Globus pallidus (tissue), 1 donor: Measurements from ENCODE around the gene SNPH.

Experiments used
- DNase-seq: peaks from one replicate; pipeline ENCODE4 v3.0.0-alpha.2; 2015; ENCODE audit warnings: low spot score

Gene SNPH

GRCh38 chr20:1324598-1325172 is 58.6 kb downstream of the SNPH start:
- DNase-seq: no peak

- peak; percentile 95 for DNase-seq
Observed at GRCh38 chr20:1325173-1326030, 59.3 kb downstream of the SNPH start.

- DNase-seq: no peak
Observed at GRCh38 chr20:1326031-1326930, 60.2 kb downstream of the SNPH start.

- no peak for DNase-seq
Observed at GRCh38 chr20:1327241-1327653, 61.2 kb downstream of the SNPH start.

- no peak for DNase-seq
Observed at GRCh38 chr20:1327827-1328679, 62.0 kb downstream of the SNPH start.

- no peak for DNase-seq
Observed at GRCh38 chr20:1328680-1329330, 62.7 kb downstream of the SNPH start, which contains the start of gene SDCBP2. Gene SDCBP2, minus strand, starts transcription at chr20:1329139. Its CDS starts 8,723 bp downstream, at chr20:1320416.

- DNase-seq: peak; percentile 47
Observed at GRCh38 chr20:1330075-1330830, 64.2 kb downstream of the SNPH start.

GRCh38 chr20:1331101-1331500 is 65.0 kb downstream of the SNPH start:
- no peak for DNase-seq

GRCh38 chr20:1331801-1332453 is 65.8 kb downstream of the SNPH start:
- DNase-seq: no peak

GRCh38 chr20:1332749-1333300 is 66.7 kb downstream of the SNPH start:
- DNase-seq: no peak

- no peak for DNase-seq
Observed at GRCh38 chr20:1333462-1334369, 67.6 kb downstream of the SNPH start.

GRCh38 chr20:1334370-1334731 is 68.3 kb downstream of the SNPH start:
- no peak for DNase-seq

- no peak for DNase-seq
Observed at GRCh38 chr20:1334761-1335160, 68.7 kb downstream of the SNPH start.

- DNase-seq: no peak
Observed at GRCh38 chr20:1335961-1336698, 70.0 kb downstream of the SNPH start.

GRCh38 chr20:1336699-1337367 is 70.7 kb downstream of the SNPH start:
- no peak for DNase-seq

GRCh38 chr20:1337441-1337840 is 71.3 kb downstream of the SNPH start:
- DNase-seq: no peak

- DNase-seq: no peak
Observed at GRCh38 chr20:1338096-1338495, 72.0 kb downstream of the SNPH start.
